GM10847 (cell line): ENCODE results near the gene ZNF784.

ENCODE experiments used
- POLR2A ChIP-seq: IDR thresholded peaks from 2 replicates; pipeline ENCODE4 v1.6.1; 2011; ENCODE audit not compliant: insufficient read length; ENCODE audit errors: extremely low read depth

The ZNF784 gene

GRCh38 chr19:55621205-55621672, 3.1 kb downstream of the ZNF784 start:
- no peak for TF ChIP-seq POLR2A

GRCh38 chr19:55620410-55621204, 3.8 kb downstream of the ZNF784 start:
- no peak for TF ChIP-seq POLR2A

GRCh38 chr19:55619286-55619685, 5.1 kb downstream of the ZNF784 start:
- TF ChIP-seq POLR2A = no peak

GRCh38 chr19:55618426-55618825, 5.9 kb downstream of the ZNF784 start:
- TF ChIP-seq POLR2A = no peak

DNA sequence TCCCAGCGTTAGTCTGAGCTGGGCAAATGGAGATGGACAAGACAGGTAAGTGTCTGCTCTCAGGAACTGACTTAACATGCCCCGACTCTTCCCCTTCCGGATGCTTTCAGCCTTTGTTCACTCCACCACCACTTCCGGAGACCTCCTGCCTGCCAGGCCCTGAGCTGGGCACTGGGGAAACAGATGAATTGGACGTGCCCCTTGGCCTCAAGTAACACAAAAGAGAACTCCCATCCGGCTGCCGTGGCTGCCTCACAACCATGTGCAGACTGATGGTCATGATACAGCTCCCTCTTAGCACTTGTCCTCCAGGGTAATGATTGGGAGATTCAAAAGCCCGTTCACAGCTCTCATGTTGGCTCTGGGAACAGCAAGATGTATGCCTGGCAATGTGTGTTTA, 6.9 kb downstream of the ZNF784 start:
- no peak for TF ChIP-seq POLR2A

DNA sequence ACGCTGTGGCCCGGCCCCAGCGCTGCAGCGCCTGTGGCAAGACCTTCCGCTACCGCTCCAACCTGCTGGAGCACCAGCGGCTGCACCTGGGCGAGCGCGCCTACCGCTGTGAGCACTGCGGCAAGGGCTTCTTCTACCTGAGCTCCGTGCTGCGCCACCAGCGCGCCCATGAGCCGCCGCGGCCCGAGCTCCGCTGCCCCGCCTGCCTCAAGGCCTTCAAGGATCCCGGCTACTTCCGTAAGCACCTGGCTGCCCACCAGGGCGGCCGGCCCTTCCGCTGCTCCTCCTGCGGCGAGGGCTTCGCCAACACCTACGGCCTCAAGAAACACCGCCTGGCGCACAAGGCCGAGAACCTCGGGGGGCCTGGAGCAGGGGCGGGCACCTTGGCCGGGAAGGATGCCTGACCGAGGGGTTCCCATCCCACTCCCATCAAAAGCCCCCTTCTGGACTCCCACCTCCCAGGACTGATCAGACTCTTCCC, 7.9 kb downstream of the ZNF784 start:
- TF ChIP-seq POLR2A = no peak

DNA sequence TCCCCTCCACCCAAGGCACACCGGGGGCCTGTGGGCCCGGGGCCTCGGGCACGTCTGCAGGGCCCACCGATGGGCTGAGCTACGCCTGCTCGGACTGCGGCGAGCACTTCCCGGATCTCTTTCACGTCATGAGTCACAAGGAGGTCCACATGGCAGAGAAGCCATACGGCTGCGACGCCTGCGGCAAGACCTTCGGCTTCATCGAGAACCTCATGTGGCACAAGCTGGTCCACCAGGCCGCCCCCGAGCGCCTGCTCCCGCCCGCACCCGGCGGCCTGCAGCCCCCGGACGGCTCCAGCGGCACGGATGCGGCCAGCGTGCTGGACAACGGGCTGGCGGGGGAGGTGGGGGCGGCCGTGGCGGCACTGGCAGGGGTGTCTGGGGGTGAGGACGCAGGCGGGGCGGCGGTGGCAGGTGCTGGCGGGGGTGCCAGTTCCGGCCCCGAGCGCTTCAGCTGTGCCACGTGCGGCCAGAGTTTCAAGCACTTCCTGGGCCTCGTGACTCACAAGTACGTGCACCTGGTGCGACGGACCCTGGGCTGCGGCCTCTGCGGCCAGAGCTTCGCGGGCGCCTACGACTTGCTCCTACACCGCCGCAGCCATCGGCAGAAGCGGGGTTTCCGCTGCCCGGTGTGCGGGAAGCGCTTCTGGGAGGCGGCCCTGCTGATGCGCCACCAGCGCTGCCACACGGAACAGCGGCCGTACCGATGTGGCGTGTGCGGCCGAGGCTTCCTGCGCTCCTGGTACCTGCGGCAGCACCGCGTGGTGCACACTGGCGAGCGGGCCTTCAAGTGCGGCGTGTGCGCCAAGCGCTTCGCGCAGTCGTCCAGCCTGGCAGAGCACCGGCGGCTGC, 8.6 kb downstream of the ZNF784 start:
- no peak for TF ChIP-seq POLR2A

GRCh38 chr19:55614711-55615542, 9.4 kb downstream of the ZNF784 start:
- no peak for TF ChIP-seq POLR2A

DNA sequence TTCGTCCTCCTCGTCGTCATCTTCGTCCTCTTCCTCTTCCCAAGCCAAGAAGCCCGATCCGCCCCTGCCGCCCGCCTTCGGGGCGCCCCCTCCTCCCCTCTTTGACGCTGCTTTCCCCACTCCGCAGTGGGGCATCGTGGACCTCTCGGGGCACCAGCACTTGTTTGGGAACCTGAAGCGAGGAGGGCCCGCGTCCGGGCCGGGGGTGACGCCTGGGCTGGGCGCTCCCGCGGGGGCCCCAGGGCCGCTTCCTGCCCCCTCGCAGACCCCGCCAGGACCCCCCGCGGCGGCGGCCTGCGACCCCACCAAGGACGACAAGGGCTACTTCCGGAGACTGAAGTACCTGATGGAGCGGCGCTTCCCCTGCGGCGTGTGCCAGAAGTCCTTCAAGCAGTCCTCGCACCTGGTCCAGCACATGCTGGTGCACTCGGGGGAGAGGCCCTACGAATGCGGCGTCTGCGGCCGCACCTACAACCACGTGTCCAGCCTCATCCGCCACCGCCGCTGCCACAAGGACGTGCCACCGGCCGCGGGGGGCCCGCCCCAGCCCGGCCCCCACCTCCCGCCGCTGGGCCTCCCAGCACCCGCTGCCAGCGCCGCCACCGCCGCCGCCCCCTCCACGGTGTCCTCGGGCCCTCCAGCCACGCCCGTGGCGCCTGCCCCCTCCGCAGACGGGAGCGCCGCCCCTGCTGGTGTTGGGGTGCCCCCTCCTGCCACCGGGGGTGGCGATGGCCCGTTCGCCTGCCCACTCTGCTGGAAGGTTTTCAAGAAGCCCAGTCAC, 10.2 kb downstream of the ZNF784 start:
- TF ChIP-seq POLR2A = no peak

GRCh38 chr19:55613396-55613795, 11.0 kb downstream of the ZNF784 start:
- no peak for TF ChIP-seq POLR2A

DNA sequence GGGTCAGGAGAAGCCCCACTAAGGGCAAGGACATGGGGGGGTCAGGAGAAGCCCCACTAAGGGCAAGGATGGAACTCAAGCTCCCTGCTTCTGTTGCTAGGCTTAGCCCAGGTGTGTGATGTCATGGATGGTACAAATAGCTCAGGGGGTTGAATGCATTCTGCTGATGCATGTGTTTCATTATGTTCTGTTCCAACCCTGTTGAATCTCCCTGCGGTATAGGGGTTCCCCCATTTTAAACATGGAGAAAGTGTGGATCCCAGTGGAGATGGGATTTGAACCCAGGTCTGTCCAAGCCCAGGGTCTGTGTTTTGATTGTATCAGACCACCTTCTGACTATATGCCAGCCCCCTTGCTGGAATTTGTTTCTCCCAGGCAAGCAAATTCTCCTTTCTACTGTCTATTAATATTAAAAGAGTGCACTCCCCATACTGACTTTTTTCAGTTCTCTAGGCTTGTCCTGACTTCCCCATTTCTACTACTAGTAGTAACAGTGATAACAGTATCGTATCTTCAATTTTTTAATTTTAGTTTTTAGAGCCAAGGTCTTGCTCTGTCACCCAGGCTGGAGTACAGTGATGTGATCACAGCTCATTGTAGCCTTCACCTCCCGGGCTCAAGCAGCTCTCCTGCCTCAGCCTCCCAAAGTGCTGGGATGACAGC, 12.3 kb downstream of the ZNF784 start:
- no peak for TF ChIP-seq POLR2A

DNA sequence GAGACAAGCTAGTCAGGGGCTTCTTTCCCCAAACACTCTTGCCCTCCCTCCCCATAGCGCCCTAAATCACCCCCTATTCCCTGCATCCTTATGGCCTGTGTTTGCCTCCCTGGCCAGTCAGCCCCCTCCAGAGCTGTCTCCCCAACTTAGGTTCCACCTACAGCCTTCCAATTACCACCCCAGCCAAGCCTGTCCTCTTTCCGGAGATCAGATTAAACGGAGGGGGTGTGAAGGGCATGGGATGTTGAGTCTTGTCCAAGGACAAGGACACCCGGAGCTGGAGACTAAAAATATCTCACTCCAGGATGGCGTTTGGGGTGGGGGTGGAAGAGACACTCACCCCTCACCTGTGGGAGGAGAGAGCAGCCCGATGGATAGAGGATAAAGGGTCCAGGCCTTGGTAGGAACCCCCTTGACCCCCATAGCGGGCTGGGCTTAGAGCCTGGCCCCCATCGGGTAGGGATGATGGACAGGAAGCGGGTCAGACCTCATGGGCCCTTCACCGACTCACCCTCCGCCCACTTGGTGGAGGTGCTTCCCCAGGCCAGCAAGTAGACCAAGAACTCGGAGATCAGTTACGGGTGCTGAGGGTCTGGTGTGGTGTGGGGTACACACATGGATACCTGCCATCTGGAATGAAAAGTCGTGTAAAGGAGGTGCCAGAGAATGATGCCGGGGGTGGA, 12.9 kb downstream of the ZNF784 start:
- TF ChIP-seq POLR2A = no peak

GRCh38 chr19:55609326-55609725, 15.0 kb downstream of the ZNF784 start:
- no peak for TF ChIP-seq POLR2A
